COLO668 (cell line): ENCODE results near the gene ESR2.

ENCODE experiments used
- DNase-seq: peaks from one replicate; lab custom pipeline; 2025; ENCODE audit not compliant: unreplicated experiment; lab: John Stamatoyannopoulos, UW

The ESR2 gene

DNA sequence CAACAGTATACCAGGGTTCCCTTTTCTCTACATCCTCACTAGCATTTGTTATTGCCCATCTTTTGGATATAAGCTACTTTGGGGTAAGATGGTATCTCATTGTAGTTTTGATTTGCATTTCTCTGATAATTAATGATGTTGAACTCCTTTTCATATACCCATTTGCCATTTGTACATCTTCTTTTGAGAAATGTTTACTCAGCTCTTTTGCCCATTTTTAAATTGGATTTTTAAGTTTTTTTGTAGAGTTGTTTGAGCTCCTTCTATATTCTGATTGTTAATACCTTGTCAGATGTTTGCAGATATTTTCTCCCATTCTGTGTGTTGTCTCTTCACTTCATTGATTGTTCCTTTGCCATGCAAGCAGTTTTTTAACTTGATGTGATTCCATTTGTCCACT lies 22.2 kb downstream of the ESR2 start:
- DNase-seq: no peak

DNA sequence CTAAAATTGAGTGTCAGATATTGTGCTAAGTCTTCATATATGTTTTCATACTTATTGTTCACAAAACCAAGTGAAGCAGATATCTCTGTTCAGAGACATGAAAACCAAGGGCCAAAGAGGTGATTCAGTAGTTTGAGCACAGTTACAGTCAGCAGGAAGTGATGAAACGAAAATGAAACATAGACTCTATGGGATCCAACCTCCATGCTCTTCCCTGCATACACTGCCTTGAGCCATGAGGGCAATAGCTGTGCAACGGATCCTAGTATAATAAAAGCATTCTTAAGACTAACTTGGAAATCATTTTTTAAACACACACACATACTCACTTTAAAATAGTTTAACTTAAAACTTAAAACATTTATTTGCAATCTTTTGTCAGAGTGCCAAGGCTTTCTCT lies 27.9 kb downstream of the ESR2 start:
- DNase-seq: no peak

DNA sequence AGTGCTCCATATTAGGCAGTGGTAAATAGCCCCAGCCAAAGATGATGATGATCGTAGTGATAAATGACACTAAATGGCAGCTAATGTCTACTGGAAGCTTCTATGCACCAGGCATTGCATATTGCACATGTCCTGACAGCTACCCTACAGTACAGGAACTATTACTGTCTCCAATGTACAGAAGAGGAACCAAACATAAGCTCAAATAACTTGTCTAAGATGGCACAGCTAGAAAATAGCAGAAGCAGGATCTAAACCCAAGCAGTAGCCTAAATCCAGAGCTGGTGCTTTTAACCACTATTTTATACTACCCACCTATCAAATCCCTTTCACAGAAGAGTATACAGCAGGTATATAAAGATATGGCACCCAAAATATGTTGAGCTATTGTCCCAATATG lies 28.9 kb downstream of the ESR2 start:
- no peak for DNase-seq

DNA sequence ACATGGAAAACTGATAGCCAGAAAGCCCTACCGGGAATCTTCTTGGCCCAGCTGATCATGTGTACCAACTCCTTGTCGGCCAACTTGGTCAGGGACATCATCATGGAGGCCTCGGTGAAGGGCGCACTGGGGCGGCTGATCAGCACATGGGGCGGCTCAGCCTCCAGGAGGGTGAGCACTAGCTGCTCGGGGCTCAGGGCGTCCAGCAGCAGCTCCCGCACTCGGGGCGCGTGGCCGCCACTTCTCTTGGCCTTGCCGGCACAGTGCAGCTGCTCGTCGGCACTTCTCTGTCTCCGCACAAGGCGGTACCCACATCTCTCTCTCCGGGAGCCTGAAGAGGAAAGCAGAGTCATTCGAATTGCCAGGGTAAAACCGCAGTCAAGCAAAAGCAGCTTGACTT lies 33.8 kb downstream of the ESR2 start:
- no peak for DNase-seq

DNA sequence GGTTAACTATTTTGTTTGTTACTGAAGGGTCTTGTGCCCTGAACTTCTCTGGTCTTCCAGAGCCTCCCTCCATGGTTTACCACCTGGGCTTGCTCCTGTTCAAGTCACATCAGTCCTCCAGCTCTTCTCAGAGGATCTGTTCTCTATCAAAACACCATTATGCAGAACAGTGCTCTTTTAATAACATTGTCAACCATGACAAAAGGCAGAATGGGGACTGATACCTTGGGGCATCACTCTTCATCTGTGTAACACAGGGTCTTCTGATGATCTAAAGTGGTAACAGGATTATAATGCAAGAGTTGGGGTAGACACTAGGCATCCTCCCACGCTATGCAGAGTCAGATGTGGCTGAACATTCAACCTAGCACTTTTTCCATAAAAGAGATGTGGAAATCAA lies 38.4 kb downstream of the ESR2 start:
- no peak for DNase-seq

DNA sequence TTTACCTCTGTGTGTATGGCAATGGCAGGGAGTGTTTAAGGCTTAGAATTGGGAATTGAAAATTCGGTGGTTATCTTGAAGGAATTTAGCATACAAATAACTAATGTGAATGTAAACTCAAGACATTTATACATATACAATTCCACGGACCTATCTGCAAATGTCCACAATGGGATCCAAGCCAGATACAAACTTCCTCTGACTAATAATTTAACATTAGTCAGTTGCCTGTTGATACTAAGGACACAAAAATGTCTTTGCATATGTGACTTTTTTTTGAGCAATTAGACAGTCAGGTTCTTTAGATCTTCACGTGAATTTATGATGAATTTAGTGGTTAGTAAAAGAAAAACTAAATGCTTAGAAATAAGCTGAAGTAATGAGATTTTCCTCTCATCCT lies 40.5 kb downstream of the ESR2 start:
- no peak for DNase-seq

DNA sequence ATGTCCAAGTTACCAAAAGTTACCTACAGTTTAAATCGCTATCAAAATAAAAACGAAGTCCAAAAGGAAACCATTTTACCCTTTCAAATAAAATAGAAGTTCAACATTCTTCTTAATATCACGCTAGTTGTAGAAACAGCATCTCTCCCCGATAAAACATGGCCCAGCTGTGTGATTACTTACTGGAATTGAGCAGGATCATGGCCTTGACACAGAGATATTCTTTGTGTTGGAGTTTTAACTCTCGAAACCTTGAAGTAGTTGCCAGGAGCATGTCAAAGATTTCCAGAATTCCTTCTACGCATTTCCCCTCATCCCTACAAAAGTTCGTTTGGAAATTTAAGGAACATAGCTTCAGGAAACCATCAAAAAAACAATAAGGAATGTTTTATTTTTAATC lies 44.8 kb downstream of the ESR2 start:
- DNase-seq: no peak

DNA sequence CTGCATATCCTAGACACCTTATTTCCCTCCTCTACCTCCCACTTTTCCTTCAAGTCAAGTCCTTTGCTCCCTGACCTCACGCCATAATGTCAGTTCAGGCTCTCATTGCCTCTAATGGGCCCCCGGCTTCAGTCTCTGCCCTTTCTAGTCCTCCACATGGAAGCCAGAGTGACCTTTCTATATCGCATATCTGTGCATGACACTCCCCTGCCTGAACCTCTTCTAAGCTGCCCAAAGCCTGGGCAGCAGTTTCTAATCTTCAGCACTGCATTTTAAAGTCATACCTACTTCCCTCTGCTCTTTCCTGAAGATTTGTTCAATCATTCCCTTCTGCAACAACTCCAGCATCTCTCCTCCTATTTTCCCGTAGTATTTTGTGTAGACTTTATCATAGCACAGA lies 45.5 kb downstream of the ESR2 start:
- no peak for DNase-seq

DNA sequence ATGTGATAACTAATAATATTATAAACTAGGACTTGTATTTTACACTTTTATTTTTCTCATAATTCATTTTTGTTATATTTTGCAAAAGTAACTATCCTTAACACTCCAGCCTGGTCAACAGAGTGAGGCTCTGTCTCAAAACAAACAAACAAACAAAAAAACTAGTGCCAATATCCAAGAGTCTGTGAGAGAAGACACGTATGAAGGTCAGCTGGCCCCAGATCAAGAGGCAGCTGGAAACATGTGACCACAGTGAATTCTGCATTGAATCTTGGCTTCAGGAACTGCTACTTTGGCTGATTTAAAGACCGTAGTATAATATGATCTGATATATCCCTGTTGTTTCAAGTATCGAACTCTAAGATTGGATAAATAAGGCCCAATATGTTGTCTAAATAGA lies 47.0 kb downstream of the ESR2 start:
- DNase-seq: no peak

DNA sequence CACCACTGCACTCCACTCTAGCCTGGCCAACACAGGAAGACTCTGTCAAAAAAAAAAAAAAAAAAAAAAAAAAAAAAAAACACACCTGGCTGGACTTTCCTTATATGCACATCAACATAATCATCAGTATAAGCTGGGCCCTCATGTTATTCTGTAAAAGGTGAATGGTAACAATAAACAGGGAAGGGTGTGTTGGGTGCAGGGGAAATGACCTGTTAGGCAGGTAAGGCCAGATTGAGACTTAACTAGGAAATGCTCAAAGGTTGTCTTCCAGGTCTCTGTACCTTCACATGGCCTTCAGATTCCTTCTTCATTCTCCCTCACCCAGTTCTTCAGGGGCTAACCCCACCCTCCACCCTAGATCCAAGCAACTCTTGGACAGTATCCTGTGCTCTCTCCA lies 47.5 kb downstream of the ESR2 start:
- DNase-seq: no peak

DNA sequence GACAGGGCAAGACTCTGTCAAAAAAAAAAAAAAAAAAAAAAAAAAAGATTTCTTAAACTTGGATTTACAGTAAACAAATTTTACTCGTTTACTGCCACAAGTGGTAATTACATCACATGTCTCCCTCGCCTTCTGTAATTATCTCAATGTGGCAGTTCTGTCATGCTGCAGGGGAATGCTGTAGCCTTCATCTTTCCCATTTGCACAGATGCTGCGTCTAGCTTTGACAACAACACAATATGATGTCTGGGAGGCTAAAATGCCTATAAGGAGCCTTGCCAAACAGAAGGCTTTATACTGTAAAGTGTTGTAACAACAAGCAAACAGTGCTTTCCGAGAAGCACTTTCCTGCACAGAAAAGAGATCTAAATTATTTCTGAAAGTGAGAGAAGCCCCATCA lies 48.7 kb downstream of the ESR2 start:
- no peak for DNase-seq

DNA sequence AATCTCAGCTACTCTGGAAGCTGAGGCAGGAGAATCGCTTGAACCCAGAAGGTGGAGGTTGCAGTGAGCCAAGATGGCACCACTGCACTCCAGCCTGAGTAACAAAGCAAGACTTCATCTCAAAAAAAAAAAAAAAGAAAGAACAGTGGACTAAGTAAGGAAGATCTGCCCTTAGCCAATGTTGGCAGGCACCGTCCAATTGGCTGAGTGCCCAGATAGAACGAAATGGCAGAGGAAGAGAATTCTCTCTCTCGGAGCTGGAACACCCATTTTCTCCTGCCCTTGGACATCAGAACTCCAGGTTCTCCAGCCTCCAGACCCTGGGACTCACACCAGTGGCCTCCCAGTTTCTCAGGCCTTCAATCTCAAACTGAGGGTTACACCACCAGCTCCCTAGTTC lies 49.9 kb downstream of the ESR2 start:
- DNase-seq: no peak

DNA sequence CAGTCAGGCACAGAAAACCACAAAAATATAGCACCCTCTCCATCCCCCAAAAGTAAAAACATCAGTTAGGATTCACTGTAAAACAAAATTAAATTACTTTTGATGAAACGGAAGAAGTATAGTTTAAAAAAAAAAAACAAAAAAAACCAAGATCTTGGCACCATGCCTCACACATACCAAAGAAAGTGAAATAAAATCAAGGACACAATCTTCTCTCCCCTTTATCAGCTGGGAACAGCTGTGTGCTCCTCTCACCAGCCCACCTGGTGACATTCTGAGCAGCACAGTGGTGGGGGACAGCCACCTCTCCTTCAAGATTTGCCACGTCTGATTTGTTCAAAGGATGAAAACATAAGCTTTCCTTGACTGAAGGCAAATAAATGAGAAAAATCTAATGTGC lies 55.5 kb downstream of the ESR2 start:
- DNase-seq: no peak

DNA sequence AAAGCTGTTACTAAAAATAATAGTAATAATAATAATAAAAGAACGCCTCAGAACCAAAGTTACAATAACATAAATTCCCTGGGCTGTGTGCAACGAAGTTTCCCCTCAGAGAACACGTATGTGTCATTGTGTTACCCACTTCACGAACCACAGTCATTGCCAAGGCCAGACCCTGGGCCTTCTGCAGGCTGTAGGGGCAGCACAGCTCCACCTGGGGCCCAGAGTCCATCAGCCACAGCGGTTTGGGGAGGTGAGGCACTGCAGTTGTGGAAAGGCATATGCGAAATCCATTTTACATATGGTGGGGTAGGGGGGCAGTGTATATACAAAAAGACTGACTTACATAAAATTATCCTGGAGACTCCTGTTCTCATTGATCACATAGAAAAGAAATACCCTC lies 56.1 kb downstream of the ESR2 start:
- no peak for DNase-seq

DNA sequence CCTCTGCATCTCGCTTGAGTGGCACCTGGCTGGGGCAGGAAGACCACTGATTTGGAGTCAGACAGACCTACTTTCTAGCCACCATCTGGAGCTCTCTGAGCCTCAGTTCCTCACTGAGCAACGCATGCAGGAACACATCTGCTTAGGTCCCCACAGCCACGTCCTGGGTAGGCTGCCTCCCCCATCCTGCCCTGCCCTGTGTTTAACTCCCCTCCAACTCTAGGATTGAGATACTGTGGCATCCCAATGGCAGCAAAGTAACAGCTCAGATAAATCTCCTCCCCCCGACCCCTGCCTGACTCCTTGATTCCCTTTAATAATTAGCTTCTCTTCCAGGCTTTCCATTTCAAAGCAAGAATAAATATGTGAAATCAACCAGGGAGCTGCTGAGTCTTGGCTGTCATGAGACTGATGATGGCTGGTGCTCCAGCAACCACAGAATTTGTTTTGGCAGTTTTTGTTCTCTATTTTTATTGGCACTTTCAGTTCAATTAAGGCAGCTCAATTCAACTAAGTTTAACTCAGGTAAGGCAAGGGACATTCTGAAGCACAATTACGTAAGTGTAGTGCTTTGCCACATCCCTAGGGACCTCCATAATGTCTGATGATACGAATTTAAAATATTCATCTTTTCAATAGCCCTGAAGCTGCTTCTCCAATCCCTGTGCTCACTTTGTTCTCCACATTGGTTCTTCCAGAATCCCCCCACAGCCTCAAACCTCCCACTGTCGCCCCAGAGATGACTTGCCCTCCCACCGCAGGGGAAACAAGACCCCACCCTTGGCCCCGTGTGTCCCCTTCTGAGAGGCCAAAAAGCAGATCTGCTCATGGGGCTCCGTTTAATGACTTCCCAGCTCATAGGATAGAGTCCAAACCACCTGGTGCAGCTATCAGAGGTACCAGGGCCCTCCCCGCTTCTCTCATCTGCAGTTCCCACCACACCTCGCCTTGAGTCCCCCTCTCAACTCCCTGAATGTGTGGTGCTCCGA lies 58.2 kb downstream of the ESR2 start:
- DNase-seq: no peak

DNA sequence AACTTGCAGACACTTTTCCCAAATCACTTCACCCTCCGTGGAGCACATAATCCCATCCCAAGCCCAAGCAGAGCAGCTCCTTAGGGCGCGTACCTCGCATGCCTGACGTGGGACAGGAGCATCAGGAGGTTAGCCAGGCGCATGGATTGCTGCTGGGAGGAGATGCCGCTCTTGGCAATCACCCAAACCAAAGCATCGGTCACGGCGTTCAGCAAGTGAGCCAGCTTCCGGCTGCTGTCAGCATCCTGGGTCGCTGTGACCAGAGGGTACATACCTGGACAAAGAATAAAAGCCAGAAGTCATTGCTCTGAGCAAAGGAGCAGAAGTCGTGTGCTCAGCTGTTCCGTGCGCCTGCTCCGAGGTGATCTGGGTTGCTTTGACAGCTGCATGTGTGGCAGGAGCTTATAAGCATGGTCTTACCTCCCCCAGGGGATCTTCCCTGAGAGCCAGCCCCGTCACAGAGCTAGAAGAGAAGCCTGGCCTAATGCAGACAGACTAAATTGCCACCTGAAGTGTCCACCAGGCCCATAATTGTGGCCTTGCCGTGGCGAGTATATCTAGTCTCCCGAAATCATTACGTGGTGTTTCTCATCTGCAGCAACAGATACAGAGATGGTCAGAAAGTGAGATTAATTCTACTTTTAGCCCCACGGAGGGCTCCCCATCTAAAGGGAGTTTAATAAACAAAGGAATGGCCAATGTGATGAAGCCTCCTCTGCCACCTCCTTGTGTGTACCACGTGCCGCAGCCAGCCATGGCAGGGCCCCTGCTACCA lies 59.1 kb downstream of the ESR2 start:
- no peak for DNase-seq

DNA sequence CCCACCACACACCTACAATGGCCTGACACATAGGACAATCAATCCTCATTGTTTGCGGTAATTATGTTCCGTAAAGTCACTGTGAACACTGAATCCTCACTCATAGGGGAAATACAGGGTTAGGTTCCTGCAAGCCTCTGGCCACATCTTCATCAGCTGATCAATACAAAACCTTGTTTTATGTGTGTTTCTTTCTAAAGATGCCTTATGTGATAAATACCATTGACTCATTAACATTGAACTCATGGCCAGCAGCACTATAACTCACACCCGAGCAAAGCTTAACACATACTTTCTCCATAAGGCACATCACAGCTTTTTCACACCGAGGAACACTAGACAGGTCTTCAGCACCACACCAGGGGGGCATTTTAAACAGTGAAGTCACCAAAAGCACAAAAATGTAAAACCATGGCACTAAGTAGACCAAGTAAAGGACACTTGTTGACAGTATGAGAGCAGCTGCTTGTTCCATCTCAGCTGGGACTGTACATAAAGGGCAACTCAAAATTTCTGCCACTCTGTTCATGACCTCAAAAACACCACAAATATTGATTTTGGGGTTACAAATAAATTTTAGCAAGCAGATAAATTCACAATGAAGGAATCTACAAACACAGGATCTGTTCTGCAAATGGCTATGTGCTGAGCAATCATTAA lies 60.5 kb downstream of the ESR2 start:
- no peak for DNase-seq

DNA sequence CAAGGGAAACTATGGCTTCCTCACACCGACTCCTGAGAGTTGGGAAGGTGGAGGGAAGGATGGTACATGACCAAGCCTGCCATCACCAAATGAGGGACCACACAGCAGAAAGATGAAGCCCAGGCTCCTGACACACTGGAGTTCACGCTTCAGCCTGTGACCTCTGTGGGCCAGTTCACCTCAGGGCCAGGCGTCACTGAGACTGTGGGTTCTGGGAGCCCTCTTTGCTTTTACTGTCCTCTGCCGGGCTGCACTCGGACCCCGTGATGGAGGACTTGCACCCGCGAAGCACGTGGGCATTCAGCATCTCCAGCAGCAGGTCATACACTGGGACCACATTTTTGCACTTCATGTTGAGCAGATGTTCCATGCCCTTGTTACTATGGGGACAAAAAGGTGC lies 61.2 kb downstream of the ESR2 start:
- no peak for DNase-seq

DNA sequence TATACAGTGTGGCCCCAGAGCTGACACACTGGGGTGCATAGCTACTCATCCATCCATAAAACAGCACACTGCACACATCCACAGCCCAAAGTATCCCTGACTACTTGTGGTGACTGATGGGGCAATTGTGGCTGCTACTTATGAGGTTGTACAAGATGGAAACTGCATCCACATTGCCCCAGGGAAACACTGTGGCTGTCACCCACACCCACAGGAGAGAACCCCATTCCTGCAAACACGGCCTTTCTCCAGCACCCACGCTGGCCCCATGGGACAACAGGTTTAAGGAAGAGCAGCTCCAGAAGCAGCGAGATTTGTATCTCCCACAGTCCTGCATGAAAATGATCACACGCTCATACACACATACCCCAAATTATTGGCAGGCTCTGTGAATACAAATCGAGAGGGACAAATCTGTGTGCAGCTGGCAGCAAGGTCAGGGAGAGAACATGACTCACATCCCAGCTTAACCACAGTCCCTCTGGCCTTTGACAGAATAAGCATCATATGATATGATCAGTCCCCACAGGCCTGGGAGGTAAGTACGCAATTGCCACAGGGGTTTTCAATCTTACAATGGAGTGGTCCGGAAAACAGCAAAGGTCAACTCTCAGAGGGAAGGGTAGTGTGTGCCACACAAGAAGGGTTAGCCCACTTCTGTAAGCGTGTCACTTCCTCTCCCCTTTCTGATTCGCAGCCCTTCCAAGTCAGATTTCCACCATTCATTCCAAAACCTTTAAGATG lies 61.9 kb downstream of the ESR2 start:
- DNase-seq: no peak

DNA sequence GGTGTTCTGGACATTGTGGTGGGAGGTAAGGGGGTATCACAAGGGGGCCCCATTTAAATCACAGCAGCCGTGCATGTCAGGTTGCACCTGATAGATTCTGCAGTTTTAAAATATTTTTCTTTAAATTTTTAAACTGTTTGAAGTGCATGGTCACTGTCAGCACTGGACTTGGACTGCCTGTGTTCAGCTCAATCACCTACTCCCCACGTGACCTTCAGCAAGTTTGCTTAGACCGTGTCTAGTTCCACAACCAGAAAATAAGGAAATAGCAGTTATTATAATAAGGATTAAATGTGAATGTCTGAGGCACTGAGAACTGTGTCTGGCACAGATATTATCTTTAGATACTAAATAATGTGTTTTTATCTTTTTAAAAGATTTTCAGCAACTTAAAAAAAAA lies 64.7 kb downstream of the ESR2 start:
- no peak for DNase-seq

DNA sequence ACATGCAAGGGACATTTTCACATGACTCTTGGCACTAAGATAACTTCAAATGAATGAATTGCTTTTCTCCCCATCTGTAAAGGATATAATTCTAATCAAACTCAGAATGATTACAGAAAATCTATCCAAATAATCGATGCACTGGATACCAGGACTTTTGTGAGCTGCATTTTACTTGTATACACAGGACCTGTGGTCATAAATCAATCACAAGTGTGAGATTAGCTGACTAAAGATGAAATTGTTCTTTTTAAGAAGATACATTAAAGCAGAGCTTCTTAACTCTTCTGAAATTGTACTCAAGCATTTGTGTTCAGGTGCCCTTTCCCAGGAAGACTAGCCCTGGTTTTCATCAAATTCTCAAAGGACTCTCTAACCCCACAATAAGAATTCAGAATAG lies 66.3 kb downstream of the ESR2 start:
- no peak for DNase-seq
